ENCODE data around the gene TK1. TPM values are rescaled to one million over a fixed set of nuclear protein-coding genes. Genes with fewer than 3 reads are reported as not detected.

The TK1 gene
- total RNA-seq, 1 donor from 2014 or later, result 245 TPM

- H3K4me3 ChIP-seq (ENCODE audit: low read depth, low read length), result peak overlapping the region; percentile 46
- no peak for TF ChIP-seq CTCF (conservative IDR thresholded peaks at IDR 0.05; ENCODE audit: low read depth, low read length)
- peak; percentile 67 for DNase-seq (ENCODE audit: low read depth)
These were observed 2.0 kb downstream of the TK1 start for GRCh38 chr17:78184868-78185267.

- no peak for DNase-seq (ENCODE audit: low read depth)
- peak overlapping the region; percentile 46 for H3K4me3 ChIP-seq (ENCODE audit: low read depth, low read length)
- no peak for TF ChIP-seq CTCF (conservative IDR thresholded peaks at IDR 0.05; ENCODE audit: low read depth, low read length)
These were observed 2.5 kb downstream of the TK1 start for GRCh38 chr17:78184351-78184750.

GRCh38 chr17:78183916-78184315 lies 2.9 kb downstream of the TK1 start:
- no peak for DNase-seq (ENCODE audit: low read depth)
- TF ChIP-seq CTCF (conservative IDR thresholded peaks at IDR 0.05; ENCODE audit: low read depth, low read length), result no peak
- H3K4me3 ChIP-seq (ENCODE audit: low read depth, low read length), result no peak overlapping the region

GRCh38 chr17:78182504-78182903 lies 4.3 kb downstream of the TK1 start:
- DNase-seq (ENCODE audit: low read depth), result no peak
- H3K4me3 ChIP-seq (ENCODE audit: low read depth, low read length), result no peak overlapping the region
- TF ChIP-seq CTCF (conservative IDR thresholded peaks at IDR 0.05; ENCODE audit: low read depth, low read length), result no peak

- no peak for TF ChIP-seq CTCF (conservative IDR thresholded peaks at IDR 0.05; ENCODE audit: low read depth, low read length)
- no peak for DNase-seq (ENCODE audit: low read depth)
- H3K4me3 ChIP-seq (ENCODE audit: low read depth, low read length), result no peak overlapping the region
These were observed 6.3 kb downstream of the TK1 start for GRCh38 chr17:78180508-78180907.

GRCh38 chr17:78180083-78180482 lies 6.8 kb downstream of the TK1 start:
- no peak for TF ChIP-seq CTCF (conservative IDR thresholded peaks at IDR 0.05; ENCODE audit: low read depth, low read length)
- no peak overlapping the region for H3K4me3 ChIP-seq (ENCODE audit: low read depth, low read length)

GRCh38 chr17:78179372-78179771 lies 7.5 kb downstream of the TK1 start:
- DNase-seq (ENCODE audit: low read depth), result no peak
- H3K4me3 ChIP-seq (ENCODE audit: low read depth, low read length), result no peak overlapping the region
- TF ChIP-seq CTCF (conservative IDR thresholded peaks at IDR 0.05; ENCODE audit: low read depth, low read length), result no peak

More at GRCh38 chr17:78180083-78180482, 6.8 kb downstream of the TK1 start:
- DNase-seq (ENCODE audit: low read depth), result no peak
